ENCODE measurements around the gene SNTA1.
"Not testable (repeated sequence)": the region's sequence is repeated elsewhere in the genome, so short reads cannot be mapped to it uniquely, and the experiment has no call there.

Gene SNTA1

GRCh38 chr20:33443512-33444239, at the start of gene SNTA1:
Gene SNTA1, minus strand, starts transcription at chr20:33443763. Its CDS starts 143 bp downstream, at chr20:33443620.
- DNase-seq: peak; percentile 89

- DNase-seq: peak; percentile 39
These were observed 47.5 kb upstream of the SNTA1 start for GRCh38 chr20:33490934-33491656.

- DNase-seq: no peak
These were observed 46.7 kb upstream of the SNTA1 start, which contains the start of gene CBFA2T2 for GRCh38 chr20:33490023-33490933. Gene CBFA2T2, plus strand, starts transcription at chr20:33490096. Its CDS starts 172 bp downstream, at chr20:33490268.

- DNase-seq: peak; percentile 99
These were observed 46.0 kb upstream of the SNTA1 start for GRCh38 chr20:33489495-33490022.

- not testable (repeated sequence) for DNase-seq
These were observed 45.3 kb upstream of the SNTA1 start for GRCh38 chr20:33488661-33489494.

GRCh38 chr20:33488201-33488600, 44.6 kb upstream of the SNTA1 start:
- DNase-seq: no peak

- DNase-seq: peak; percentile 67
These were observed 39.6 kb upstream of the SNTA1 start for GRCh38 chr20:33483186-33483585.

- peak; percentile 15 for DNase-seq
These were observed 39.0 kb upstream of the SNTA1 start for GRCh38 chr20:33482581-33482980.

GRCh38 chr20:33481431-33481941, 37.9 kb upstream of the SNTA1 start:
- no peak for DNase-seq

- DNase-seq: no peak
These were observed 36.5 kb upstream of the SNTA1 start for GRCh38 chr20:33480048-33480447.

- no peak for DNase-seq
These were observed 34.0 kb upstream of the SNTA1 start for GRCh38 chr20:33477386-33478234.

- DNase-seq: no peak
These were observed 32.0 kb upstream of the SNTA1 start for GRCh38 chr20:33475381-33476152.

GRCh38 chr20:33474963-33475362, 31.4 kb upstream of the SNTA1 start:
- DNase-seq: no peak

- peak; percentile 28 for DNase-seq
These were observed 30.7 kb upstream of the SNTA1 start for GRCh38 chr20:33474097-33474873.

GRCh38 chr20:33472868-33473435, 29.4 kb upstream of the SNTA1 start:
- no peak for DNase-seq

GRCh38 chr20:33470866-33471265, 27.3 kb upstream of the SNTA1 start:
- no peak for DNase-seq

- no peak for DNase-seq
These were observed 26.9 kb upstream of the SNTA1 start for GRCh38 chr20:33470457-33470856.

GRCh38 chr20:33466303-33466646, 22.7 kb upstream of the SNTA1 start:
- DNase-seq: no peak
